ENCODE data around the gene MTREX.

MTREX gene

GRCh38 chr5:55437452-55437851 lies 129.7 kb downstream of the MTREX start:
- DNase-seq = no peak

GRCh38 chr5:55437859-55438206 lies 130.0 kb downstream of the MTREX start:
- DNase-seq = no peak

GRCh38 chr5:55438998-55439397 lies 131.2 kb downstream of the MTREX start:
- DNase-seq = no peak

GRCh38 chr5:55440188-55440646 lies 132.4 kb downstream of the MTREX start:
- DNase-seq = no peak

- DNase-seq = no peak
Observed at GRCh38 chr5:55441107-55441771, 133.4 kb downstream of the MTREX start.

GRCh38 chr5:55441954-55442353 lies 134.2 kb downstream of the MTREX start:
- no peak for DNase-seq

- no peak for DNase-seq
Observed at GRCh38 chr5:55445791-55446190, 138.0 kb downstream of the MTREX start.

GRCh38 chr5:55446640-55447351 lies 139.0 kb downstream of the MTREX start:
- no peak for DNase-seq

GRCh38 chr5:55450050-55450765 lies 142.4 kb downstream of the MTREX start:
- DNase-seq = no peak

GRCh38 chr5:55451976-55452375 lies 144.2 kb downstream of the MTREX start:
- DNase-seq = no peak

- no peak for DNase-seq
Observed at GRCh38 chr5:55453211-55453610, 145.4 kb downstream of the MTREX start.

- no peak for DNase-seq
Observed at GRCh38 chr5:55454282-55454681, 146.5 kb downstream of the MTREX start.

GRCh38 chr5:55456216-55456895 lies 148.6 kb downstream of the MTREX start:
- DNase-seq = no peak

- DNase-seq = no peak
Observed at GRCh38 chr5:55459572-55459971, 151.8 kb downstream of the MTREX start.

GRCh38 chr5:55463613-55464012 lies 155.8 kb downstream of the MTREX start:
- DNase-seq = no peak

GRCh38 chr5:55467862-55468551 lies 160.2 kb downstream of the MTREX start:
- DNase-seq = no peak

- no peak for DNase-seq
Observed at GRCh38 chr5:55469839-55470238, 162.1 kb downstream of the MTREX start.

- no peak for DNase-seq
Observed at GRCh38 chr5:55470282-55470681, 162.5 kb downstream of the MTREX start.

- no peak for DNase-seq
Observed at GRCh38 chr5:55471468-55471867, 163.7 kb downstream of the MTREX start.

- DNase-seq = no peak
Observed at GRCh38 chr5:55472642-55473041, 164.9 kb downstream of the MTREX start.
